WTC11 (cell line): ENCODE results near the gene HBZ. TPM values are rescaled to one million over a fixed set of nuclear protein-coding genes. Genes with fewer than 3 reads are reported as not detected.

ENCODE experiments used
- ATAC-seq: fragments of 200-7000 bp; cut with Tn5 transposase; 2 replicates; pipeline ENCODE4 v1.10.0; 2021; ENCODE audit warnings: mild to moderate bottlenecking, moderate library complexity
- CTCF ChIA-PET: fragments of 300-600 bp; sonication (Branson Sonifier 250); formaldehyde crosslinking; loops from one replicate; lab custom pipeline; 2021; ENCODE audit warnings: antibody characterized with exemption; lab: Charles Lee
- POLR2A ChIA-PET: fragments of 350-600 bp; sonication (Branson Sonifier 250); formaldehyde crosslinking; loops from one replicate; lab custom pipeline; 2021; ENCODE audit warnings: antibody characterized with exemption; lab: Charles Lee
- DNase-seq: peaks from one replicate; pipeline ENCODE4 v3.0.0; 2021; ENCODE audit warnings: low spot score
- H3K27ac Mint-ChIP-seq: 2 replicates; pipeline ENCODE4 v1.8.0; 2021; ENCODE audit warnings: mixed read lengths
- H3K27me3 Mint-ChIP-seq: 2 replicates; pipeline ENCODE4 v1.8.0; 2021; ENCODE audit warnings: low read depth, mild to moderate bottlenecking, moderate library complexity, mixed read lengths
- H3K36me3 Mint-ChIP-seq: 2 replicates; pipeline ENCODE4 v1.8.0; 2021; ENCODE audit warnings: mixed read lengths
- H3K4me1 Mint-ChIP-seq: 2 replicates; pipeline ENCODE4 v1.8.0; 2022; ENCODE audit warnings: mixed read lengths
- H3K4me3 Mint-ChIP-seq: 2 replicates; pipeline ENCODE4 v1.8.0; 2021; ENCODE audit warnings: mild to moderate bottlenecking, moderate library complexity, mixed read lengths
- H3K9me3 Mint-ChIP-seq: 2 replicates; pipeline ENCODE4 v1.8.0; 2021; ENCODE audit warnings: mixed read lengths
- CBFB ChIP-seq: sonication (generic); formaldehyde crosslinking; IDR thresholded peaks from 2 replicates; pipeline ENCODE4 v1.8.1; 2022; ENCODE audit warnings: mild to moderate bottlenecking, low read depth, missing genetic modification reagents
- E2F4 ChIP-seq: sonication (generic); formaldehyde crosslinking; IDR thresholded peaks from 2 replicates; pipeline ENCODE4 v1.8.1; 2022; ENCODE audit warnings: low read depth, mild to moderate bottlenecking, moderate library complexity, missing genetic modification reagents, borderline replicate concordance
- ELF4 ChIP-seq: sonication (generic); formaldehyde crosslinking; IDR thresholded peaks from 2 replicates; pipeline ENCODE4 v1.8.1; 2022; ENCODE audit warnings: low read depth, mild to moderate bottlenecking, moderate library complexity, missing genetic modification reagents
- ETV6 ChIP-seq: sonication (generic); formaldehyde crosslinking; IDR thresholded peaks from 2 replicates; pipeline ENCODE4 v1.8.1; 2022; ENCODE audit warnings: mild to moderate bottlenecking, missing genetic modification reagents
- FOXP4 ChIP-seq: sonication (generic); formaldehyde crosslinking; IDR thresholded peaks from 2 replicates; pipeline ENCODE4 v1.8.0; 2022; ENCODE audit warnings: mild to moderate bottlenecking, missing genetic modification reagents
- GRHL2 ChIP-seq: fragments of 250-450 bp; sonication (Bioruptor Pico); IDR thresholded peaks from 2 replicates; pipeline ENCODE4 v1.8.0; 2022; ENCODE audit warnings: mild to moderate bottlenecking, moderate library complexity; ENCODE audit not compliant: insufficient replicate concordance, severe bottlenecking
- KAT7 ChIP-seq: sonication (generic); formaldehyde crosslinking; IDR thresholded peaks from 2 replicates; pipeline ENCODE4 v1.8.1; 2023; ENCODE audit warnings: missing genetic modification reagents, mild to moderate bottlenecking, borderline replicate concordance
- MAX ChIP-seq: sonication (generic); formaldehyde crosslinking; IDR thresholded peaks from 2 replicates; pipeline ENCODE4 v1.8.0; 2022; ENCODE audit warnings: mild to moderate bottlenecking, missing genetic modification reagents
- MXD4 ChIP-seq: fragments of 250-450 bp; sonication (Bioruptor Pico); IDR thresholded peaks from 2 replicates; pipeline ENCODE4 v1.8.0; 2021; ENCODE audit warnings: mild to moderate bottlenecking, moderate library complexity, borderline replicate concordance
- MYBL2 ChIP-seq: sonication (generic); formaldehyde crosslinking; IDR thresholded peaks from 2 replicates; pipeline ENCODE4 v1.8.1; 2023; ENCODE audit warnings: mild to moderate bottlenecking, moderate library complexity, missing genetic modification reagents
- NFE2L1 ChIP-seq: sonication (generic); formaldehyde crosslinking; IDR thresholded peaks from 2 replicates; pipeline ENCODE4 v1.8.1; 2023; ENCODE audit warnings: missing genetic modification reagents
- NR2C2 ChIP-seq: sonication (generic); formaldehyde crosslinking; IDR thresholded peaks from 2 replicates; pipeline ENCODE4 v1.8.0; 2022; ENCODE audit warnings: mild to moderate bottlenecking, missing genetic modification reagents
- RELA ChIP-seq: sonication (generic); formaldehyde crosslinking; IDR thresholded peaks from 2 replicates; pipeline ENCODE4 v1.8.1; 2022; ENCODE audit warnings: missing genetic modification reagents, mild to moderate bottlenecking, borderline replicate concordance
- STAT6 ChIP-seq: sonication (generic); formaldehyde crosslinking; conservative IDR thresholded peaks from 2 replicates; pipeline ENCODE4 v1.8.1; 2023; ENCODE audit warnings: mild to moderate bottlenecking, low read depth, missing genetic modification reagents, moderate library complexity
- TCF7 ChIP-seq: sonication (generic); formaldehyde crosslinking; IDR thresholded peaks from 2 replicates; pipeline ENCODE4 v1.8.0; 2022; ENCODE audit warnings: mild to moderate bottlenecking, low read depth, missing genetic modification reagents, moderate library complexity
- TEAD4 ChIP-seq: sonication (generic); formaldehyde crosslinking; IDR thresholded peaks from 2 replicates; pipeline ENCODE4 v1.8.0; 2022; ENCODE audit warnings: mild to moderate bottlenecking, missing genetic modification reagents
- ZNF219 ChIP-seq: sonication (generic); formaldehyde crosslinking; IDR thresholded peaks from 2 replicates; pipeline ENCODE4 v1.8.0; 2023; ENCODE audit warnings: missing genetic modification reagents, mild to moderate bottlenecking, borderline replicate concordance
- ZNF416 ChIP-seq: fragments of 250-450 bp; sonication (Bioruptor Pico); IDR thresholded peaks from 2 replicates; pipeline ENCODE4 v1.9.0; 2021; ENCODE audit warnings: mild to moderate bottlenecking, inconsistent platforms
- ZNF425 ChIP-seq: fragments of 250-450 bp; sonication (Bioruptor Pico); conservative IDR thresholded peaks from 2 replicates; pipeline ENCODE4 v1.9.0; 2021; ENCODE audit warnings: mild to moderate bottlenecking
- total RNA-seq: library from RNA; stranded (reverse); gene quantifications from 3 replicates; pipeline ENCODE4 v1.2.3, GENCODE V29; 2021
- TF ChIP-seq, protein P1 (sequence below): fragments of 250-450 bp; sonication (Bioruptor Pico); IDR thresholded peaks from 2 replicates; pipeline ENCODE4 v1.9.0; 2021; ENCODE audit warnings: moderate library complexity, mild to moderate bottlenecking, inconsistent platforms, borderline replicate concordance
- TF ChIP-seq, protein P2 (sequence below): sonication (generic); formaldehyde crosslinking; IDR thresholded peaks from 2 replicates; pipeline ENCODE4 v1.8.1; 2022; ENCODE audit warnings: missing genetic modification reagents, borderline replicate concordance

HBZ gene
- total RNA-seq, 1 experiment from 2014 or later: 0.52 TPM

DNA sequence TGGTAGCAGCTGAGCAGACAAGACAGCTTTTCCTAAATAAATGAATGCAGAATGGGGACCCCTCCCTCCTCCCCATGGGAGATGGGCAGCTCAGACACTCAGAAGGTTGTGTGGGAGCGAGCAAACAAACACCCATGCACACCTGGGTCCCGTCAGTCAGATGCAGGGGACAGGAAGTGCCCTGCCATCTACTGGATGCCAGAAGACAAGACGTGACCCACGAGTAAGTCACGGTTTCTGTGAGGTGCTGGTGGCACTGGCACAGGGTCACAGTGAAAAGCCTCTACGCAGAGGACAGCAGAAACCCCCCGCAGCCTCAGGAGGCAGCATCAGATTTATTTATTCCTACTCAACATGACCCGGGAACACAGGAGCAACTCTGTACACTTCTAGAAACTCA lies 36.2 kb downstream of the HBZ start:
- Mint-ChIP-seq H3K4me1 (no peaks in the 10 kb centered on the region), H3K4me3 (no peak overlapping the region), H3K9me3 (no peaks in the 10 kb centered on the region), H3K27ac (0 out of 2 replicates have a peak overlapping the region, but pooled peaks have one; percentile 53), H3K27me3 (no peaks in the 10 kb centered on the region), H3K36me3 (peaks cover 56% of the 10 kb centered on the region)
- DNase-seq: no peak
- POLR2A ChIA-PET: no interaction called here
- TF ChIP-seq GRHL2 (CRISPR knock-in tag): no peak
- no peak for TF ChIP-seq MYBL2 (CRISPR knock-in tag)
- CTCF ChIA-PET: interaction anchor here (0.6 to 1.3 kb wide), 3 partner anchors 8 to 92 kb away, joined by 3 read pairs; partner anchors contain the start of gene HBQ1
- peak; percentile 50 for ATAC-seq

DNA sequence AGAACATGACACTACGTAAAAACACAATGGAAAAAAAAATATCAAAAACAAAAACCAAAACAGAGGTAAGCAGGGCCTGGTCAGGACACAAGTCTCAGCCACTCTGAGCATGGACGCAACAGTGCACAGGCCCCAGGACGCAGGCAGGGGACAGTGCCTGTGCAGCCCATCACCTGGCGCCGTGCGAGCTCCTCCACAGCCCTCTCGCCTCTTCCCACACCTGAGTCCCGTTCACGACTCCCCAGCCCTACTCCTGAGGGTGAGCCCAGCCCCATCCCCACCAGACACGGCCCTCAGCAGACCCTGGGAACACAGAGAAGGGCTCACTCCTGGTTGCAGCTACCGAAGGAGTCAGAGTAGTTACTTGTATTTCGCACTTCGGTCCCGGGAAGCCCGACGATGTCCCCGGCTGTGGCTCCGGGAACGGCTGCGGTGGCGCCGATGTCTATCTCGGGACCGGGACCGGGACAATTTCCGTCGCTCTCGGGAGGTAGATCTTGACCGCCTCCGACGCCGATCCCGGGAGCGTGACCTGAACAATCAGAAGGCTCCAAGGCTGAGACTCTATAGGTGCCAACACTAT lies 37.3 kb downstream of the HBZ start:
- Mint-ChIP-seq H3K27me3 (no peaks in the 10 kb centered on the region), H3K9me3 (no peaks in the 10 kb centered on the region), H3K27ac (0 out of 2 replicates have a peak overlapping the region, but pooled peaks have one; percentile 7), H3K4me3 (no peak overlapping the region), H3K4me1 (no peaks in the 10 kb centered on the region), H3K36me3 (peaks cover 64% of the 10 kb centered on the region)
- ChIA-PET CTCF (interaction anchor here (0.6 to 0.8 kb wide), 2 partner anchors 11 to 83 kb away, joined by 3 to 4 read pairs; no protein-coding TSS in a partner anchor), POLR2A (no interaction called here)
- ATAC-seq: no peak
- DNase-seq: no peak
- TF ChIP-seq ZNF219 (CRISPR knock-in tag): no peak
- no peak for TF ChIP-seq STAT6
- no peak for TF ChIP-seq MXD4 (CRISPR knock-in tag)
- no peak for TF ChIP-seq ETV6 (CRISPR knock-in tag)
- no peak for TF ChIP-seq FOXP4
- TF ChIP-seq E2F4 (CRISPR knock-in tag): no peak
- TF ChIP-seq, protein P1, sequence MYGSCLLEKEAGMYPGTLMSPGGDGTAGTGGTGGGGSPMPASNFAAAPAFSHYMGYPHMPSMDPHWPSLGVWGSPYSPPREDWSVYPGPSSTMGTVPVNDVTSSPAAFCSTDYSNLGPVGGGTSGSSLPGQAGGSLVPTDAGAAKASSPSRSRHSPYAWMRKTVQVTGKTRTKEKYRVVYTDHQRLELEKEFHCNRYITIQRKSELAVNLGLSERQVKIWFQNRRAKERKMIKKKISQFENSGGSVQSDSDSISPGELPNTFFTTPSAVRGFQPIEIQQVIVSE (CRISPR knock-in tag): no peak
- TF ChIP-seq MAX (CRISPR knock-in tag): no peak
- TF ChIP-seq NR2C2 (CRISPR knock-in tag): no peak
- TF ChIP-seq NFE2L1: no peak
- no peak for TF ChIP-seq ELF4 (CRISPR knock-in tag)
- no peak for TF ChIP-seq CBFB (CRISPR knock-in tag)
- no peak for TF ChIP-seq RELA (CRISPR knock-in tag)
- TF ChIP-seq ZNF416: no peak
- no peak for TF ChIP-seq TCF7
- TF ChIP-seq TEAD4 (CRISPR knock-in tag): no peak
- no peak for TF ChIP-seq KAT7 (CRISPR knock-in tag)
- TF ChIP-seq, protein P2, sequence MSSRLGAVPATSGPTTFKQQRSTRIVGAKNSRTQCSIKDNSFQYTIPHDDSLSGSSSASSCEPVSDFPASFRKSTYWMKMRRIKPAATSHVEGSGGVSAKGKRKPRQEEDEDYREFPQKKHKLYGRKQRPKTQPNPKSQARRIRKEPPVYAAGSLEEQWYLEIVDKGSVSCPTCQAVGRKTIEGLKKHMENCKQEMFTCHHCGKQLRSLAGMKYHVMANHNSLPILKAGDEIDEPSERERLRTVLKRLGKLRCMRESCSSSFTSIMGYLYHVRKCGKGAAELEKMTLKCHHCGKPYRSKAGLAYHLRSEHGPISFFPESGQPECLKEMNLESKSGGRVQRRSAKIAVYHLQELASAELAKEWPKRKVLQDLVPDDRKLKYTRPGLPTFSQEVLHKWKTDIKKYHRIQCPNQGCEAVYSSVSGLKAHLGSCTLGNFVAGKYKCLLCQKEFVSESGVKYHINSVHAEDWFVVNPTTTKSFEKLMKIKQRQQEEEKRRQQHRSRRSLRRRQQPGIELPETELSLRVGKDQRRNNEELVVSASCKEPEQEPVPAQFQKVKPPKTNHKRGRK (CRISPR knock-in tag): no peak
- no peak for TF ChIP-seq ZNF425 (CRISPR knock-in tag)
